Thyroid gland (tissue), 4 donors: ENCODE data around the gene PTPN14.

ENCODE experiments used
- POLR2A ChIP-seq, 2 donors: fragments of 450-650 bp; IDR thresholded peaks; one replicate each; pipeline ENCODE4 v1.6.1; 2017; ENCODE audit warnings: antibody characterized with exemption in 2 of 2, mild to moderate bottlenecking in 2 of 2, moderate library complexity in 1 of 2
- TF ChIP-seq, protein P1 (sequence below), 6 experiments: fragments of 200-600 bp in 3 of 6; fragments of 450-650 bp in 3 of 6; sonication (generic) in 3 of 6; IDR thresholded peaks; one replicate each; pipeline ENCODE4 v1.5.1; 2016 to 2019; ENCODE audit warnings: antibody characterized with exemption in 6 of 6, mild to moderate bottlenecking in 2 of 6, inconsistent platforms in 1 of 6, moderate library complexity in 1 of 6

DNA sequence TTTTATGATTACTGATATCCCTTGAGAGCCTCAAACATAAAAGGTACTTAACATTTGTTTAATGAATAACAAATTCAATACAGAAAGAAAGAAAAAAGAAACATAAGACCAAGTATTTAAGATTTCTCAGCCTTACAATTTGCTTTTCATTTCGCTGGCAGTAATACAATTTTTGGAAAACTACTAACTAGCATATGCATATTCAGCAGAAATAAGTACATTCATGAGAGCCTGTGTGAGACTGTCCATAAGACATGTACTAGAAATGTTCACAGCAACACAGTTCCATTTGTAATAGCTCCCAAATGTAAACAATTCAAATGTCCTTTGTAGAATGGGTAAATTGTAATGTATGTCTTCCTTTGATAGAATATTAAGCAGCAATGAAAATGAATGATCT is 119.2 kb downstream of the PTPN14 start:
- TF ChIP-seq, protein P1, sequence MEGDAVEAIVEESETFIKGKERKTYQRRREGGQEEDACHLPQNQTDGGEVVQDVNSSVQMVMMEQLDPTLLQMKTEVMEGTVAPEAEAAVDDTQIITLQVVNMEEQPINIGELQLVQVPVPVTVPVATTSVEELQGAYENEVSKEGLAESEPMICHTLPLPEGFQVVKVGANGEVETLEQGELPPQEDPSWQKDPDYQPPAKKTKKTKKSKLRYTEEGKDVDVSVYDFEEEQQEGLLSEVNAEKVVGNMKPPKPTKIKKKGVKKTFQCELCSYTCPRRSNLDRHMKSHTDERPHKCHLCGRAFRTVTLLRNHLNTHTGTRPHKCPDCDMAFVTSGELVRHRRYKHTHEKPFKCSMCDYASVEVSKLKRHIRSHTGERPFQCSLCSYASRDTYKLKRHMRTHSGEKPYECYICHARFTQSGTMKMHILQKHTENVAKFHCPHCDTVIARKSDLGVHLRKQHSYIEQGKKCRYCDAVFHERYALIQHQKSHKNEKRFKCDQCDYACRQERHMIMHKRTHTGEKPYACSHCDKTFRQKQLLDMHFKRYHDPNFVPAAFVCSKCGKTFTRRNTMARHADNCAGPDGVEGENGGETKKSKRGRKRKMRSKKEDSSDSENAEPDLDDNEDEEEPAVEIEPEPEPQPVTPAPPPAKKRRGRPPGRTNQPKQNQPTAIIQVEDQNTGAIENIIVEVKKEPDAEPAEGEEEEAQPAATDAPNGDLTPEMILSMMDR (IDR thresholded peaks at IDR 0.05), result no peak
- no peak for TF ChIP-seq POLR2A (IDR thresholded peaks at IDR 0.05)
